Endothelial cell (in vitro differentiated cells): ENCODE results near the gene ZBTB20. TPM values are rescaled to one million over a fixed set of nuclear protein-coding genes. Genes with fewer than 3 reads are reported as not detected.
A peak's percentile ranks its signal among the peaks of the same experiment; 100 is the strongest.

Experiments
- DNase-seq: peaks from one replicate; pipeline ENCODE4 v3.0.0; 2021; ENCODE audit warnings: low spot score
- H3K27ac Mint-ChIP-seq: one replicate; pipeline ENCODE4 v1.8.0; 2021; ENCODE audit warnings: mixed read lengths, inconsistent platforms; ENCODE audit not compliant: unreplicated experiment
- H3K27me3 Mint-ChIP-seq: one replicate; pipeline ENCODE4 v1.8.0; 2021; ENCODE audit warnings: mild to moderate bottlenecking, moderate library complexity, mixed read lengths, inconsistent platforms; ENCODE audit not compliant: unreplicated experiment
- H3K36me3 Mint-ChIP-seq: one replicate; pipeline ENCODE4 v1.8.0; 2021; ENCODE audit warnings: mild to moderate bottlenecking, low read depth, mixed read lengths, inconsistent platforms; ENCODE audit not compliant: unreplicated experiment
- H3K4me1 Mint-ChIP-seq: one replicate; pipeline ENCODE4 v1.8.0; 2021; ENCODE audit warnings: mild to moderate bottlenecking, mixed read lengths, inconsistent platforms; ENCODE audit not compliant: unreplicated experiment
- H3K4me3 Mint-ChIP-seq: one replicate; pipeline ENCODE4 v1.8.0; 2021; ENCODE audit warnings: mild to moderate bottlenecking, mixed read lengths, inconsistent platforms; ENCODE audit not compliant: unreplicated experiment
- H3K9me3 Mint-ChIP-seq: one replicate; pipeline ENCODE4 v1.8.0; 2021; ENCODE audit warnings: mixed read lengths, inconsistent platforms; ENCODE audit not compliant: unreplicated experiment
- total RNA-seq: library from RNA; stranded (reverse); fragmentation: NEBNext Ultra II Directional; extraction: Animal tissue kit (Norgen Biotek cat#: 25700); gene quantifications from one replicate; pipeline ENCODE4 v1.2.1, GENCODE V29; 2021; ENCODE audit not compliant: unreplicated experiment
- TF ChIP-seq, protein P1 (sequence below): fragments of 200-600 bp; sonication (generic); IDR thresholded peaks from one replicate; pipeline ENCODE4 v1.5.0; 2021; ENCODE audit warnings: antibody characterized with exemption; ENCODE audit not compliant: unreplicated experiment

Gene ZBTB20
- total RNA-seq, 1 donor from 2014 or later = 4.2 TPM

DNA sequence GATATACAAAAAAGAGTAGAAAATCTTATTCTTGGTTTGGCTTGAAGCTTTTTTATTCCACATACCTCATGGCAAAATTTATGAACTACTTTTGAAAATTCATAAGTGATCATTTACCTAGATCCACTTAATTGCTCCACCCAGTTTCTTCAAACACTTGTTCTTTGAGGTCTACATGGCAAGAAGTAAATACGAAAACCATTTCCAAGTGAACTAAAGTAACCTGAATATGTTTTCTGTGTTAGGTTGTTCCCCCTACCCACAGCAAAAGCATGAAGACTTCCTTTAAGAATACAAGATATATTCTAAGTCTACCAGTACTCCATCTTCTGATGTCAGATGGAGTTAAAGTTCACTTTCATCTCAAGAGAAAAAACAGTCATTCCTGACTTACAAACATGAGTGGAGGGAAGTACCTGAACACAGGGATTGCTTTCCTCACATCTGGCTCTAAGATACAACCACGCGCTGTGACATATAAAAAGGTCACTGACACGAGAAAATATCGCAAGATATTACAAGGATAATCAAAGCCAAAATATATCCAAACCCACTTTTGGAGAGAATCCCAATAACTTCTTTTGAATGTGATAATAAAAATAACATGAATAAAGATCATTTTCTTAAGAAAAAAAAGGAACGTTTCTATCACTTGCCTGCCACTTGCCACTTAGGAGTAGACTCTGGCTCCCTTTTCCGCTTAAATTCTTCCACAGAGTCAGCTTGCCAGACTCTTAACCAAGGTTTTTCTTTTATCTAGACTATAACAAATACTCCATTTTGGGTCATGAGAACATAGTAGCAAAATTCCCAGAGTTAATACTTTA is 428.8 kb downstream of the ZBTB20 start:
- peaks cover 2% of the 10 kb centered on the region for H3K27me3 Mint-ChIP-seq
- no peak overlapping the region for H3K27ac Mint-ChIP-seq
- H3K9me3 Mint-ChIP-seq = no peaks in the 10 kb centered on the region
- H3K36me3 Mint-ChIP-seq = no peaks in the 10 kb centered on the region
- no peak for DNase-seq
- no peak overlapping the region for H3K4me3 Mint-ChIP-seq
- TF ChIP-seq, protein P1, sequence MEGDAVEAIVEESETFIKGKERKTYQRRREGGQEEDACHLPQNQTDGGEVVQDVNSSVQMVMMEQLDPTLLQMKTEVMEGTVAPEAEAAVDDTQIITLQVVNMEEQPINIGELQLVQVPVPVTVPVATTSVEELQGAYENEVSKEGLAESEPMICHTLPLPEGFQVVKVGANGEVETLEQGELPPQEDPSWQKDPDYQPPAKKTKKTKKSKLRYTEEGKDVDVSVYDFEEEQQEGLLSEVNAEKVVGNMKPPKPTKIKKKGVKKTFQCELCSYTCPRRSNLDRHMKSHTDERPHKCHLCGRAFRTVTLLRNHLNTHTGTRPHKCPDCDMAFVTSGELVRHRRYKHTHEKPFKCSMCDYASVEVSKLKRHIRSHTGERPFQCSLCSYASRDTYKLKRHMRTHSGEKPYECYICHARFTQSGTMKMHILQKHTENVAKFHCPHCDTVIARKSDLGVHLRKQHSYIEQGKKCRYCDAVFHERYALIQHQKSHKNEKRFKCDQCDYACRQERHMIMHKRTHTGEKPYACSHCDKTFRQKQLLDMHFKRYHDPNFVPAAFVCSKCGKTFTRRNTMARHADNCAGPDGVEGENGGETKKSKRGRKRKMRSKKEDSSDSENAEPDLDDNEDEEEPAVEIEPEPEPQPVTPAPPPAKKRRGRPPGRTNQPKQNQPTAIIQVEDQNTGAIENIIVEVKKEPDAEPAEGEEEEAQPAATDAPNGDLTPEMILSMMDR = no peak
- peaks cover 10% of the 10 kb centered on the region for H3K4me1 Mint-ChIP-seq

DNA sequence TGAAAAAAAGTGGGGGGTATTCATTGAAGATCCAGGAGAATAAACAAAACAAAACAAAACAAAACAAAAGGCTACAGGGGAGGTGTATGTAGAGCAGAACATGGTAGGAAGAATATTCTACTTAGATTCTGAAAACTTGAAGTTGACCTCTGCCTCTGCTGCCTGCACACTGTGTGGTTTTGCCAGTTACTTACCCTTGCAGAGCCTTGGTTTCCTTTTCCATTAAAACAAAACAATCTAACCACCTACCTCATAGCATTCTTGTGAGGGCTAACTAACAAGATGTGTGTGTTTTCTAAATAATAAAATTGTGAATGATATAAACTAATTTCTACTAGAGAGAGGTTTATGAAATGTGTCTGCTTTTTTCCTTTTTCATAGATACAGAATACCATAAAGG is 430.2 kb downstream of the ZBTB20 start:
- peaks cover 2% of the 10 kb centered on the region for H3K27me3 Mint-ChIP-seq
- H3K27ac Mint-ChIP-seq = no peak overlapping the region
- no peak for DNase-seq
- peaks cover 10% of the 10 kb centered on the region for H3K4me1 Mint-ChIP-seq
- no peak overlapping the region for H3K4me3 Mint-ChIP-seq
- no peaks in the 10 kb centered on the region for H3K36me3 Mint-ChIP-seq
- no peaks in the 10 kb centered on the region for H3K9me3 Mint-ChIP-seq
- TF ChIP-seq, protein P1 = no peak

DNA sequence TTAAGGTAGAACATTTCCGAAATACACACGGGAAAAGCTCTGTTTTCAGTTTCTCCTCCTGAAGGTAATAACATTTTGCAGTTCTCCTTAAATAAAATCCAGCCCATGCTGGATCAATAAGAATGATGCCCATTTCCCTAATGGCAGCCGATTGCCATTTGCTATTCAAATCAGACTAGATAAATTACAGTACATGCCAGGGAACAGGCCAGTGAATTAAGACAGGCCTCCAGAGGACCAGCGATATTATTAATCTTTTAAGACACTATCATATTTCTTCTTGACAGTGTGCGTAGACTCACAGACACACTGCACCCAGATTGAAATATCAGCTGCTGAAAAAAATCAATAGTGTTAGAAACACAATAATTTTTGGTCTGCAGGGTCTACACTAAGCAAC is 431.0 kb downstream of the ZBTB20 start:
- no peak overlapping the region for H3K4me3 Mint-ChIP-seq
- TF ChIP-seq, protein P1 = no peak
- H3K27me3 Mint-ChIP-seq = peaks cover 2% of the 10 kb centered on the region
- H3K36me3 Mint-ChIP-seq = no peaks in the 10 kb centered on the region
- H3K4me1 Mint-ChIP-seq = peaks cover 10% of the 10 kb centered on the region
- H3K27ac Mint-ChIP-seq = no peak overlapping the region
- H3K9me3 Mint-ChIP-seq = no peaks in the 10 kb centered on the region
- no peak for DNase-seq

DNA sequence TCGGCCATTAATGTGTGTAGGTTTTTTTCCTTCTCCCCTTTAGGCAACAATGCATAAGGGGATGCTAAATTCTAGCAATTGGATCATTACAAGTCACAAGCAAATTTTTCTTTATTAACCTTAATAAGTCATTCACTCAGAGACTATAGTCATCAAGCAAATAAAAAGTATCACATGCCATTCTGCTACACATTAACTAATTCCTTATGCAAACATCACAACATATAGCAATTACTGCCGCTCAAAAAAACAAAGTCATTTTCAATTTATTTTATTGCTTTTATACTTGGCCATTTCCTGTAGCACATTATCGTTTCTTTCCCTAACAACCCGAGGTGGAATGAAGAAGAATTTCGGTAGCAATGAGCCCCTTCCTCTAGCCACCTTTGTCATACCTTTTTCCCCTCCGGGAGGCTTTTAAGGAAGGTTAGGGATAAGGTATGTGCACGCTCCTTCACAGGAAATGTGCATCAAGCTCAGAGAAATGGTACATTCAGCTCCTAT is 432.1 kb downstream of the ZBTB20 start:
- Mint-ChIP-seq H3K36me3 (no peaks in the 10 kb centered on the region), H3K27me3 (peaks cover 2% of the 10 kb centered on the region), H3K4me3 (no peak overlapping the region), H3K4me1 (peaks cover 10% of the 10 kb centered on the region), H3K9me3 (no peaks in the 10 kb centered on the region), H3K27ac (no peak overlapping the region)
- TF ChIP-seq, protein P1 = no peak
- no peak for DNase-seq

DNA sequence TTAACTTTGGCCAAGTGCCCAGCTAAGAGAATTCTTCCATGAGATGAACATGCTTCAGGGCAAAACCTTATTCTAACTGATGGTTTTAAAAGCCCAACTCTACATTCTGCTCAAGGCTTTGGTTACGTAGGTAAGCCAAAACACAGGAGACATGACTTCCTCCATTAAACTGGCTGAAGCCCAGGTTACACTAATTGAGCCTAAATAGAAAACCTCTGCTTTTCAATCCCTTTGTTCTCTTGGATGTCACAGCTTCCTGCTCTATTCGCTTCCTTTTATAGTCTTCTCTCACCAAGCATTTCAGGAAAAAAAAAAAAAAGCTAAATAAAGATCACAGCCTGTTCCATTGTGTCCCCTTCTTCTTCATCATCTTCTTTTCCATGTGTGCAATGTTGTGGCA is 432.9 kb downstream of the ZBTB20 start:
- TF ChIP-seq, protein P1 = no peak
- peaks cover 2% of the 10 kb centered on the region for H3K27me3 Mint-ChIP-seq
- H3K4me3 Mint-ChIP-seq = no peak overlapping the region
- H3K27ac Mint-ChIP-seq = peak overlapping the region; percentile 4
- H3K4me1 Mint-ChIP-seq = peaks cover 10% of the 10 kb centered on the region
- no peak for DNase-seq
- H3K36me3 Mint-ChIP-seq = no peaks in the 10 kb centered on the region
- no peaks in the 10 kb centered on the region for H3K9me3 Mint-ChIP-seq
